ENCODE measurements around the gene SLC38A8.

GRCh38 chr16:84080378-84080777 lies 37.8 kb upstream of the SLC38A8 start:
- TF ChIP-seq POLR2A (IDR thresholded peaks at IDR 0.05), result no peak
- TF ChIP-seq, protein P1, sequence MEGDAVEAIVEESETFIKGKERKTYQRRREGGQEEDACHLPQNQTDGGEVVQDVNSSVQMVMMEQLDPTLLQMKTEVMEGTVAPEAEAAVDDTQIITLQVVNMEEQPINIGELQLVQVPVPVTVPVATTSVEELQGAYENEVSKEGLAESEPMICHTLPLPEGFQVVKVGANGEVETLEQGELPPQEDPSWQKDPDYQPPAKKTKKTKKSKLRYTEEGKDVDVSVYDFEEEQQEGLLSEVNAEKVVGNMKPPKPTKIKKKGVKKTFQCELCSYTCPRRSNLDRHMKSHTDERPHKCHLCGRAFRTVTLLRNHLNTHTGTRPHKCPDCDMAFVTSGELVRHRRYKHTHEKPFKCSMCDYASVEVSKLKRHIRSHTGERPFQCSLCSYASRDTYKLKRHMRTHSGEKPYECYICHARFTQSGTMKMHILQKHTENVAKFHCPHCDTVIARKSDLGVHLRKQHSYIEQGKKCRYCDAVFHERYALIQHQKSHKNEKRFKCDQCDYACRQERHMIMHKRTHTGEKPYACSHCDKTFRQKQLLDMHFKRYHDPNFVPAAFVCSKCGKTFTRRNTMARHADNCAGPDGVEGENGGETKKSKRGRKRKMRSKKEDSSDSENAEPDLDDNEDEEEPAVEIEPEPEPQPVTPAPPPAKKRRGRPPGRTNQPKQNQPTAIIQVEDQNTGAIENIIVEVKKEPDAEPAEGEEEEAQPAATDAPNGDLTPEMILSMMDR (IDR thresholded peaks at IDR 0.05), result no peak

All from thyroid gland (tissue), 4 donors.